ENCODE results near the gene HEXD. TPM values are rescaled to one million over a fixed set of nuclear protein-coding genes. Genes with fewer than 3 reads are reported as not detected.
"Not testable (repeated sequence)": the region's sequence is repeated elsewhere in the genome, so short reads cannot be mapped to it uniquely, and the experiment has no call there.

Gene HEXD
- total RNA-seq, 2 donors from 2014 or later: 31.5 to 37.6 TPM

- peaks cover 4% of the 10 kb centered on the region for H3K27me3 Mint-ChIP-seq (ENCODE audit: insufficient read depth)
- Histone ChIP-seq H3K4me1 (ENCODE audit: control insufficient read depth, insufficient read depth, low read length) (peaks cover 5% of the 10 kb centered on the region), H3K9me3 (ENCODE audit: control insufficient read depth, low read length) (peaks cover 16% of the 10 kb centered on the region), H3K27ac (ENCODE audit: low read depth, low read length) (no peak overlapping the region), H3K27me3 (ENCODE audit: control insufficient read depth, insufficient read depth, low read length, poor library complexity, severe bottlenecking) (no peaks in the 10 kb centered on the region), H3K36me3 (ENCODE audit: control insufficient read depth, insufficient read depth, low read length) (no peaks in the 10 kb centered on the region), H3K4me3 (ENCODE audit: low read length) (peak overlapping the region; percentile 36), H3K9ac (ENCODE audit: extremely low read depth, low read length, poor library complexity, severe bottlenecking) (no peak overlapping the region)
- peaks cover 5% of the 10 kb centered on the region for H3K36me3 Mint-ChIP-seq (ENCODE audit: low read depth)
- H3K9me3 Mint-ChIP-seq: peaks cover 47% of the 10 kb centered on the region
- no peak for TF ChIP-seq CTCF (conservative IDR thresholded peaks at IDR 0.05)
- no peak for DNase-seq
- H3K27ac Mint-ChIP-seq: no peak overlapping the region
- peaks cover 5% of the 10 kb centered on the region for H3K4me1 Mint-ChIP-seq
- H3K4me3 Mint-ChIP-seq: no peak overlapping the region
- WGBS, 2 experiments (ENCODE audit: insufficient coverage in 1 of 2, insufficient read length in 1 of 2): 93 to 96% methylated on average over 3 of the region's 3 CpGs
These were observed 34.0 kb downstream of the HEXD start for GRCh38 chr17:82452162-82452561.

GRCh38 chr17:82453151-82453550 lies 35.0 kb downstream of the HEXD start:
- H3K27me3 ChIP-seq (ENCODE audit: control insufficient read depth, insufficient read depth, low read length, poor library complexity, severe bottlenecking); H3K36me3 Mint-ChIP-seq (ENCODE audit: low read depth); H3K4me3 ChIP-seq (ENCODE audit: low read length); H3K4me1 ChIP-seq (ENCODE audit: control insufficient read depth, insufficient read depth, low read length); H3K9ac ChIP-seq (ENCODE audit: extremely low read depth, low read length, poor library complexity, severe bottlenecking); H3K4me3 Mint-ChIP-seq; H3K27ac Mint-ChIP-seq; H3K27me3 Mint-ChIP-seq (ENCODE audit: insufficient read depth); H3K4me1 Mint-ChIP-seq; H3K27ac ChIP-seq (ENCODE audit: low read depth, low read length); H3K36me3 ChIP-seq (ENCODE audit: control insufficient read depth, insufficient read depth, low read length); DNase-seq: not testable (repeated sequence)
- WGBS, 2 experiments (ENCODE audit: insufficient coverage in 1 of 2, insufficient read length in 1 of 2): 78 to 90% methylated on average over 2 to 6 of the region's 7 CpGs
- peaks cover 16% of the 10 kb centered on the region for H3K9me3 ChIP-seq (ENCODE audit: control insufficient read depth, low read length)
- H3K9me3 Mint-ChIP-seq: peaks cover 49% of the 10 kb centered on the region

- not testable (repeated sequence) for H3K27ac ChIP-seq (ENCODE audit: low read depth, low read length); H3K36me3 Mint-ChIP-seq (ENCODE audit: low read depth); H3K27me3 Mint-ChIP-seq (ENCODE audit: insufficient read depth); H3K4me3 ChIP-seq (ENCODE audit: low read length); H3K4me1 Mint-ChIP-seq; H3K4me1 ChIP-seq (ENCODE audit: control insufficient read depth, insufficient read depth, low read length); H3K27me3 ChIP-seq (ENCODE audit: control insufficient read depth, insufficient read depth, low read length, poor library complexity, severe bottlenecking); H3K36me3 ChIP-seq (ENCODE audit: control insufficient read depth, insufficient read depth, low read length); H3K4me3 Mint-ChIP-seq; H3K9ac ChIP-seq (ENCODE audit: extremely low read depth, low read length, poor library complexity, severe bottlenecking); H3K27ac Mint-ChIP-seq
- peaks cover 49% of the 10 kb centered on the region for H3K9me3 Mint-ChIP-seq
- H3K9me3 ChIP-seq (ENCODE audit: control insufficient read depth, low read length): peaks cover 16% of the 10 kb centered on the region
- WGBS, 2 experiments (ENCODE audit: insufficient coverage in 1 of 2, insufficient read length in 1 of 2): 92 to 95% methylated on average over 9 to 21 of the region's 21 CpGs
- peak; percentile 41 for DNase-seq
These were observed 35.6 kb downstream of the HEXD start for GRCh38 chr17:82453706-82454105.

- Mint-ChIP-seq H3K9me3 (peaks cover 37% of the 10 kb centered on the region), H3K36me3 (ENCODE audit: low read depth) (peaks cover 17% of the 10 kb centered on the region), H3K4me1 (peaks cover 5% of the 10 kb centered on the region), H3K27me3 (ENCODE audit: insufficient read depth) (peaks cover 3% of the 10 kb centered on the region), H3K27ac (peak overlapping the region; percentile 87), H3K4me3 (peak overlapping the region; percentile 85)
- H3K4me3 ChIP-seq (ENCODE audit: low read length): peak overlapping the region; percentile 86
- H3K4me1 ChIP-seq (ENCODE audit: control insufficient read depth, insufficient read depth, low read length): peaks cover 4% of the 10 kb centered on the region
- peaks cover 14% of the 10 kb centered on the region for H3K36me3 ChIP-seq (ENCODE audit: control insufficient read depth, insufficient read depth, low read length)
- no peaks in the 10 kb centered on the region for H3K27me3 ChIP-seq (ENCODE audit: control insufficient read depth, insufficient read depth, low read length, poor library complexity, severe bottlenecking)
- TF ChIP-seq CTCF (conservative IDR thresholded peaks at IDR 0.05): no peak
- H3K9me3 ChIP-seq (ENCODE audit: control insufficient read depth, low read length): peaks cover 10% of the 10 kb centered on the region
- H3K27ac ChIP-seq (ENCODE audit: low read depth, low read length): peak overlapping the region; percentile 100
- peak; percentile 44 for DNase-seq
- 75 to 78% methylated on average over 10 of the region's 10 CpGs for WGBS, 2 experiments (ENCODE audit: insufficient coverage in 1 of 2, insufficient read length in 1 of 2)
- no peak overlapping the region for H3K9ac ChIP-seq (ENCODE audit: extremely low read depth, low read length, poor library complexity, severe bottlenecking)
These were observed 39.2 kb downstream of the HEXD start for GRCh38 chr17:82457073-82457928.
